SK-N-SH treated with all-trans-retinoic acid at 6 μM for 48 hours (cell line): ENCODE measurements around the gene ANXA11.

ENCODE experiments used
- ATAC-seq: fragments of 200-7000 bp; cut with Tn5 transposase; 3 replicates; pipeline ENCODE4 v1.9.1; 2020; ENCODE audit warnings: mild to moderate bottlenecking, moderate library complexity
- ARNTL ChIP-seq: fragments of 450-650 bp; formaldehyde crosslinking; IDR thresholded peaks from 2 replicates; pipeline ENCODE4 v1.5.0; 2020; ENCODE audit warnings: low read depth, mild to moderate bottlenecking, moderate library complexity, borderline replicate concordance
- BACH2 ChIP-seq: fragments of 250-450 bp; sonication (Bioruptor Pico); IDR thresholded peaks from 2 replicates; pipeline ENCODE4 v1.9.0; 2021; ENCODE audit warnings: mild to moderate bottlenecking, borderline replicate concordance
- CREB5 ChIP-seq: fragments of 250-450 bp; sonication (Bioruptor Pico); IDR thresholded peaks from 2 replicates; pipeline ENCODE4 v1.5.1; 2020; ENCODE audit warnings: low read depth, mild to moderate bottlenecking, moderate library complexity
- CSDC2 ChIP-seq: fragments of 250-450 bp; sonication (Bioruptor Pico); IDR thresholded peaks from 2 replicates; pipeline ENCODE4 v1.5.0; 2020; ENCODE audit warnings: mild to moderate bottlenecking, moderate library complexity
- CSRNP3 ChIP-seq: fragments of 250-450 bp; sonication (Bioruptor Pico); IDR thresholded peaks from 2 replicates; pipeline ENCODE4 v1.5.1; 2021; ENCODE audit warnings: mild to moderate bottlenecking, moderate library complexity
- ESRRG ChIP-seq: fragments of 250-450 bp; sonication (Bioruptor Pico); IDR thresholded peaks from 2 replicates; pipeline ENCODE4 v1.6.1; 2021; ENCODE audit warnings: mild to moderate bottlenecking
- GLIS3 ChIP-seq: fragments of 250-450 bp; sonication (Bioruptor Pico); IDR thresholded peaks from 2 replicates; pipeline ENCODE4 v1.5.0; 2020; ENCODE audit warnings: mild to moderate bottlenecking, moderate library complexity
- ISL1 ChIP-seq: fragments of 250-450 bp; sonication (Bioruptor Pico); IDR thresholded peaks from 2 replicates; pipeline ENCODE4 v2.1.2; 2022; ENCODE audit warnings: mild to moderate bottlenecking, moderate library complexity
- PATZ1 ChIP-seq: fragments of 250-450 bp; sonication (Bioruptor Pico); IDR thresholded peaks from 2 replicates; pipeline ENCODE4 v1.8.0; 2020; ENCODE audit warnings: mild to moderate bottlenecking, moderate library complexity, borderline replicate concordance
- POU6F1 ChIP-seq: fragments of 250-450 bp; sonication (Bioruptor Pico); IDR thresholded peaks from 2 replicates; pipeline ENCODE4 v1.8.0; 2021; ENCODE audit warnings: low read depth, mild to moderate bottlenecking, moderate library complexity, borderline replicate concordance
- PPARA ChIP-seq: fragments of 250-450 bp; sonication (Bioruptor Pico); IDR thresholded peaks from 2 replicates; pipeline ENCODE4 v1.5.0; 2020; ENCODE audit warnings: mild to moderate bottlenecking, borderline replicate concordance
- RARB ChIP-seq: fragments of 250-450 bp; sonication (Bioruptor Pico); IDR thresholded peaks from 2 replicates; pipeline ENCODE4 v1.8.0; 2021; ENCODE audit warnings: mild to moderate bottlenecking, moderate library complexity
- SNAI2 ChIP-seq: fragments of 250-450 bp; sonication (Bioruptor Pico); IDR thresholded peaks from 2 replicates; pipeline ENCODE4 v1.5.0; 2020; ENCODE audit warnings: mild to moderate bottlenecking, moderate library complexity
- TCF4 ChIP-seq: fragments of 250-450 bp; sonication (Bioruptor Pico); IDR thresholded peaks from 2 replicates; pipeline ENCODE4 v1.8.0; 2021; ENCODE audit warnings: mild to moderate bottlenecking, moderate library complexity, borderline replicate concordance
- TOX ChIP-seq: fragments of 250-450 bp; sonication (Bioruptor Pico); IDR thresholded peaks from 2 replicates; pipeline ENCODE4 v1.8.0; 2021; ENCODE audit warnings: mild to moderate bottlenecking, moderate library complexity, borderline replicate concordance
- ZC3H10 ChIP-seq: fragments of 250-450 bp; sonication (Bioruptor Pico); IDR thresholded peaks from 2 replicates; pipeline ENCODE4 v1.5.1; 2021; ENCODE audit warnings: mild to moderate bottlenecking, moderate library complexity
- ZFP3 ChIP-seq: fragments of 250-450 bp; sonication (Bioruptor Pico); IDR thresholded peaks from 2 replicates; pipeline ENCODE4 v1.5.0; 2020; ENCODE audit warnings: mild to moderate bottlenecking, moderate library complexity
- ZFP30 ChIP-seq: fragments of 450-650 bp; formaldehyde crosslinking; IDR thresholded peaks from 2 replicates; pipeline ENCODE4 v1.5.0; 2022; ENCODE audit warnings: mild to moderate bottlenecking, moderate library complexity
- ZNF565 ChIP-seq: fragments of 450-650 bp; formaldehyde crosslinking; conservative IDR thresholded peaks from 2 replicates; pipeline ENCODE4 v1.5.0; 2020; ENCODE audit warnings: low read depth, mild to moderate bottlenecking, moderate library complexity
- ZNF70 ChIP-seq: fragments of 450-650 bp; formaldehyde crosslinking; IDR thresholded peaks from 2 replicates; pipeline ENCODE4 v1.5.0; 2020; ENCODE audit warnings: mild to moderate bottlenecking, moderate library complexity
- ZNF8 ChIP-seq: fragments of 450-650 bp; formaldehyde crosslinking; IDR thresholded peaks from 2 replicates; pipeline ENCODE4 v1.5.0; 2020; ENCODE audit warnings: mild to moderate bottlenecking, moderate library complexity
- TF ChIP-seq, protein P1 (sequence below): fragments of 250-450 bp; sonication (Bioruptor Pico); IDR thresholded peaks from 2 replicates; pipeline ENCODE4 v1.5.0; 2020; ENCODE audit warnings: mild to moderate bottlenecking, moderate library complexity

ANXA11 gene

GRCh38 chr10:80176526-80176925 lies 28.8 kb downstream of the ANXA11 start:
- TF ChIP-seq CREB5 (CRISPR knock-in tag), result no peak
- no peak for ATAC-seq

DNA sequence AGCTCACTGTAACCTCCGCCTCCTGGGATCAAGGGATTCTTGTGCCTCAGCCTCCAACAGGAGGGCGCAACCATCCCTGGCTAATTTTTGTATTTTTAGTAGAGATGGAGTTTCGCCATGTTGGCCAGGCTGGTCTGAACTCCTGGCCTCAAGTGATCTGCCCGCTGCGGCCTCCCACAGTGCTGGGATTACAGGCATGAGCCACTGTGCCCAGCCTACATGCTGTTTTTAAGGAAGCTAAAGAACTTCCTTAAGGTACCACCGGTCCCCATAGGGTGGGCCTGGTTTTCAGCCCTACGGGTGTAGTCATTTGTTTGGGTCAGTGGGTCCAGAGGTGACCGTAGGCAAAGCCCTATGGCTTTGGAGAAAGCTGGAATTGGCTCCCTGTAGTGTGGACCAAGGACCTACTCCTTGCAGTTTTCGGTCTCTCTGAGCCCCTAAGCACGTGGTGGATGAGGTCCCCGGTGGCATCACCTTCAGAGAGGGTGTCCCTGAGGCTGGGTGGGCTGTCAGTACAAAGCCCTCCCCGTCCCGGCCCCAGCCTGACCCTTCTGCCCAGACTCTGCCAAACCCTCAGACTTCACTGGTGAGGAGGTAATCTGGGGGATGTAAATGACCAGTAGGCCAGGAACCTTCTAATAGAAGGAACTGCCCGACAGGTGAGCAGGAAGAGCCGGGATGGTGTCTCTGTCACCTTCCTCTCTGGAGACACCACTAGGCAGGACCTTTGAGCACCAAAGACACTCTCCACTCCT lies 30.5 kb downstream of the ANXA11 start:
- no peak for ATAC-seq
- TF ChIP-seq ESRRG (CRISPR knock-in tag), result no peak
- no peak for TF ChIP-seq RARB (CRISPR knock-in tag)
- TF ChIP-seq BACH2, result no peak
- TF ChIP-seq ZNF8 (CRISPR knock-in tag), result no peak
- TF ChIP-seq TOX, result no peak
- no peak for TF ChIP-seq ZNF70 (CRISPR knock-in tag)
- no peak for TF ChIP-seq ZC3H10 (CRISPR knock-in tag)
- no peak for TF ChIP-seq ZFP30 (CRISPR knock-in tag)
- no peak for TF ChIP-seq ZNF565
- no peak for TF ChIP-seq SNAI2 (CRISPR knock-in tag)
- TF ChIP-seq ARNTL, result no peak
- TF ChIP-seq, protein P1, sequence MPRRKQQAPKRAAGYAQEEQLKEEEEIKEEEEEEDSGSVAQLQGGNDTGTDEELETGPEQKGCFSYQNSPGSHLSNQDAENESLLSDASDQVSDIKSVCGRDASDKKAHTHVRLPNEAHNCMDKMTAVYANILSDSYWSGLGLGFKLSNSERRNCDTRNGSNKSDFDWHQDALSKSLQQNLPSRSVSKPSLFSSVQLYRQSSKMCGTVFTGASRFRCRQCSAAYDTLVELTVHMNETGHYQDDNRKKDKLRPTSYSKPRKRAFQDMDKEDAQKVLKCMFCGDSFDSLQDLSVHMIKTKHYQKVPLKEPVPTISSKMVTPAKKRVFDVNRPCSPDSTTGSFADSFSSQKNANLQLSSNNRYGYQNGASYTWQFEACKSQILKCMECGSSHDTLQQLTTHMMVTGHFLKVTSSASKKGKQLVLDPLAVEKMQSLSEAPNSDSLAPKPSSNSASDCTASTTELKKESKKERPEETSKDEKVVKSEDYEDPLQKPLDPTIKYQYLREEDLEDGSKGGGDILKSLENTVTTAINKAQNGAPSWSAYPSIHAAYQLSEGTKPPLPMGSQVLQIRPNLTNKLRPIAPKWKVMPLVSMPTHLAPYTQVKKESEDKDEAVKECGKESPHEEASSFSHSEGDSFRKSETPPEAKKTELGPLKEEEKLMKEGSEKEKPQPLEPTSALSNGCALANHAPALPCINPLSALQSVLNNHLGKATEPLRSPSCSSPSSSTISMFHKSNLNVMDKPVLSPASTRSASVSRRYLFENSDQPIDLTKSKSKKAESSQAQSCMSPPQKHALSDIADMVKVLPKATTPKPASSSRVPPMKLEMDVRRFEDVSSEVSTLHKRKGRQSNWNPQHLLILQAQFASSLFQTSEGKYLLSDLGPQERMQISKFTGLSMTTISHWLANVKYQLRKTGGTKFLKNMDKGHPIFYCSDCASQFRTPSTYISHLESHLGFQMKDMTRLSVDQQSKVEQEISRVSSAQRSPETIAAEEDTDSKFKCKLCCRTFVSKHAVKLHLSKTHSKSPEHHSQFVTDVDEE (CRISPR knock-in tag), result no peak
- TF ChIP-seq CSDC2 (CRISPR knock-in tag), result no peak
- TF ChIP-seq CSRNP3 (CRISPR knock-in tag), result no peak
- TF ChIP-seq, all 23 proteins: peak for 0

DNA sequence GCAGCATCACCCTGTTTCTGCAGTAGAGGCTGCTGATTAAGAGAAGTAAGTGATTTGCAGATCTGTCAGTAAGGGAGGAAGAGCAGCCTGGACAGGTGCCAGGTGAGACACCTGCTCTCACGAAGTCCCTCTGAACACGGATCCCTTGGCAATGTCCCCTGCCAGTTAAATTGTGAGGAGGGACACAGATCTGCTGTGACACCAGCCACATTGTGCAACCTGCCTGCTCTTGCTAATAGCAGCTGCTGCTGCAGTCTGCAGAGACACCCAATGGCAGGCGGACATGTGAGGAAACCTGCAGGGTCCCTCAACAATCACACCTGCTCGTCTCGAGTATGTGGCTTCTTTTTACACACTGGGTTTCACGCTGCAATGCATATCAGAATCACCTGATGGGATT lies 31.9 kb downstream of the ANXA11 start:
- no peak for ATAC-seq
- TF ChIP-seq ZFP30 (CRISPR knock-in tag) (no peak), ZFP3 (no peak), SNAI2 (CRISPR knock-in tag) (no peak), ZC3H10 (CRISPR knock-in tag) (no peak), PPARA (CRISPR knock-in tag) (no peak), RARB (CRISPR knock-in tag) (no peak), TOX (no peak), POU6F1 (no peak)

- no peak for ATAC-seq
- no peak for TF ChIP-seq CSDC2 (CRISPR knock-in tag)
- no peak for TF ChIP-seq ZNF70 (CRISPR knock-in tag)
- TF ChIP-seq ARNTL, result no peak
- no peak for TF ChIP-seq ZNF565
- TF ChIP-seq CSRNP3 (CRISPR knock-in tag), result no peak
- TF ChIP-seq GLIS3 (CRISPR knock-in tag), result no peak
- no peak for TF ChIP-seq ISL1 (CRISPR knock-in tag)
- no peak for TF ChIP-seq POU6F1
- TF ChIP-seq RARB (CRISPR knock-in tag), result no peak
- TF ChIP-seq BACH2, result no peak
- no peak for TF ChIP-seq PATZ1 (CRISPR knock-in tag)
- TF ChIP-seq ZC3H10 (CRISPR knock-in tag), result no peak
- no peak for TF ChIP-seq SNAI2 (CRISPR knock-in tag)
- no peak for TF ChIP-seq ZFP30 (CRISPR knock-in tag)
- no peak for TF ChIP-seq TOX
- TF ChIP-seq ZNF8 (CRISPR knock-in tag), result no peak
- no peak for TF ChIP-seq TCF4 (CRISPR knock-in tag)
These were observed 32.4 kb downstream of the ANXA11 start for GRCh38 chr10:80172896-80173295.
